ENCODE results near the gene SNX15.
"Not testable (repeated sequence)": the region's sequence is repeated elsewhere in the genome, so short reads cannot be mapped to it uniquely, and the experiment has no call there.

SNX15 gene

GRCh38 chr11:65002706-65003105 lies 24.5 kb upstream of the SNX15 start:
- Histone ChIP-seq H3K9me3 (no peaks in the 10 kb centered on the region), H3K4me1 (no peaks in the 10 kb centered on the region), H3K4me3 (ENCODE audit: low read depth, low read length) (no peak overlapping the region), H3K27me3 (no peaks in the 10 kb centered on the region), H3K36me3 (no peaks in the 10 kb centered on the region)
- TF ChIP-seq CTCF (IDR thresholded peaks at IDR 0.05; ENCODE audit: low read depth, low read length): no peak
- DNase-seq: no peak

DNA sequence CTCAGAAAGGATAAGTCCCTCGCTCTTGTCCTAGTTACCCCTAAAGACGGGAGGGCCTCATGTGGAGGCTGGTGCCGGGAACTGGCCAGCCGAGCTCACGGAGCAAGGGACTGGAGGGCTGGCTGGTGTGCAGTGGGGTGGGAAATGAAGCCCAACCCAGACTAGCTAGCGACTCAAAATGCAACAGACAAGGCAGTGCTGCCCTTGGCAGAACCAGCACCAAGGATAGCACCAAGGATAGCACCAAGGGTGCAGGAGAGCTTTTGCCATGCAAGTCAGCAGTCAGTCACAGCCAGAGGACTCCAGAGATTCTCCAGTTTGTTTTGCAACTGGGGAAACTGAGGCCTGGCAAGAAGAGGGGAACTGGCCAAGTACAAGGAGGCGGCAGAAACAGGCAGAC lies 24.0 kb upstream of the SNX15 start:
- DNase-seq: no peak
- H3K27me3 ChIP-seq: no peaks in the 10 kb centered on the region
- no peak overlapping the region for H3K4me3 ChIP-seq (ENCODE audit: low read depth, low read length)
- no peak for TF ChIP-seq CTCF (IDR thresholded peaks at IDR 0.05; ENCODE audit: low read depth, low read length)
- H3K4me1 ChIP-seq: no peaks in the 10 kb centered on the region
- no peaks in the 10 kb centered on the region for H3K36me3 ChIP-seq
- no peaks in the 10 kb centered on the region for H3K9me3 ChIP-seq

DNA sequence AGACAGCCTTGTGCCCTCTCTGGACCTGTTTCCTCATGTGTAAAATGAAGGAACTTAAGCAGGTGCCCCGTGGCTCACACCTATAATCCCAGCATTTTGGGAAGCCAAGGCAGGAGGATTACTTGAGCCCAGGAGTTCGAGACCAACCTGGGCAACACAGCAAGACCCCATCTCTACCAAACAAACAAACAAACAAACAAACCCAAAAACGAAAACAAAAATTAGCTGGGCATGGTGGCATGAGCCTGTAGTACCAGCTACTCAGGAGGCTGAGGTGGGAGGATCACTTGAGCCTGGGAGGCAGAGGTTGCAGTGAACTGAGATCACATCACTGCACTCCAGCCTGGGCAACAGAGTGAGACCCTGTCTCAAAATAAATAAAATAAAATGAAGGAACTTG lies 23.3 kb upstream of the SNX15 start:
- not testable (repeated sequence) for H3K4me3 ChIP-seq (ENCODE audit: low read depth, low read length); H3K9me3 ChIP-seq; H3K36me3 ChIP-seq; H3K27me3 ChIP-seq; DNase-seq; H3K4me1 ChIP-seq

- H3K36me3 ChIP-seq: no peaks in the 10 kb centered on the region
- H3K4me3 ChIP-seq (ENCODE audit: low read depth, low read length): no peak overlapping the region
- no peaks in the 10 kb centered on the region for H3K9me3 ChIP-seq
- H3K27me3 ChIP-seq: no peaks in the 10 kb centered on the region
- no peaks in the 10 kb centered on the region for H3K4me1 ChIP-seq
- TF ChIP-seq CTCF (IDR thresholded peaks at IDR 0.05; ENCODE audit: low read depth, low read length): no peak
- no peak for DNase-seq
Observed at GRCh38 chr11:65008016-65008415, 19.2 kb upstream of the SNX15 start.

- TF ChIP-seq CTCF (IDR thresholded peaks at IDR 0.05; ENCODE audit: low read depth, low read length): no peak
- H3K4me1 ChIP-seq: no peaks in the 10 kb centered on the region
- no peak overlapping the region for H3K4me3 ChIP-seq (ENCODE audit: low read depth, low read length)
- H3K9me3 ChIP-seq: no peaks in the 10 kb centered on the region
- DNase-seq: no peak
- no peaks in the 10 kb centered on the region for H3K36me3 ChIP-seq
- no peaks in the 10 kb centered on the region for H3K27me3 ChIP-seq
Observed at GRCh38 chr11:65008873-65009272, 18.4 kb upstream of the SNX15 start.

- peak; percentile 84 for DNase-seq
- peaks cover under 1% of the 10 kb centered on the region; the same call in 1 of the 2 replicates for H3K36me3 ChIP-seq
- H3K4me3 ChIP-seq (ENCODE audit: low read depth, low read length): peak overlapping the region; percentile 62
- H3K4me1 ChIP-seq: no peaks in the 10 kb centered on the region
- peak; percentile 56; the same call in 1 of the 2 replicates for TF ChIP-seq CTCF (IDR thresholded peaks at IDR 0.05; ENCODE audit: low read depth, low read length)
- H3K9me3 ChIP-seq: no peaks in the 10 kb centered on the region
- H3K27me3 ChIP-seq: no peaks in the 10 kb centered on the region
Observed at GRCh38 chr11:65013130-65013887, 13.9 kb upstream of the SNX15 start.
